Stimulated activated CD4-positive, alpha-beta T cell treated with anti-CD3 and anti-CD28 coated beads, Interleukin-4, amount 100 ng/mL, for 24 hours (primary cell): Measurements from ENCODE around the gene DUSP1.
"Not testable (repeated sequence)": the region's sequence is repeated elsewhere in the genome, so short reads cannot be mapped to it uniquely, and the experiment has no call there.

Experiments used
- DNase-seq: peaks from one replicate; pipeline ENCODE4 v3.0.0-alpha.2; 2020

The DUSP1 gene, protein sequence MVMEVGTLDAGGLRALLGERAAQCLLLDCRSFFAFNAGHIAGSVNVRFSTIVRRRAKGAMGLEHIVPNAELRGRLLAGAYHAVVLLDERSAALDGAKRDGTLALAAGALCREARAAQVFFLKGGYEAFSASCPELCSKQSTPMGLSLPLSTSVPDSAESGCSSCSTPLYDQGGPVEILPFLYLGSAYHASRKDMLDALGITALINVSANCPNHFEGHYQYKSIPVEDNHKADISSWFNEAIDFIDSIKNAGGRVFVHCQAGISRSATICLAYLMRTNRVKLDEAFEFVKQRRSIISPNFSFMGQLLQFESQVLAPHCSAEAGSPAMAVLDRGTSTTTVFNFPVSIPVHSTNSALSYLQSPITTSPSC

DNA sequence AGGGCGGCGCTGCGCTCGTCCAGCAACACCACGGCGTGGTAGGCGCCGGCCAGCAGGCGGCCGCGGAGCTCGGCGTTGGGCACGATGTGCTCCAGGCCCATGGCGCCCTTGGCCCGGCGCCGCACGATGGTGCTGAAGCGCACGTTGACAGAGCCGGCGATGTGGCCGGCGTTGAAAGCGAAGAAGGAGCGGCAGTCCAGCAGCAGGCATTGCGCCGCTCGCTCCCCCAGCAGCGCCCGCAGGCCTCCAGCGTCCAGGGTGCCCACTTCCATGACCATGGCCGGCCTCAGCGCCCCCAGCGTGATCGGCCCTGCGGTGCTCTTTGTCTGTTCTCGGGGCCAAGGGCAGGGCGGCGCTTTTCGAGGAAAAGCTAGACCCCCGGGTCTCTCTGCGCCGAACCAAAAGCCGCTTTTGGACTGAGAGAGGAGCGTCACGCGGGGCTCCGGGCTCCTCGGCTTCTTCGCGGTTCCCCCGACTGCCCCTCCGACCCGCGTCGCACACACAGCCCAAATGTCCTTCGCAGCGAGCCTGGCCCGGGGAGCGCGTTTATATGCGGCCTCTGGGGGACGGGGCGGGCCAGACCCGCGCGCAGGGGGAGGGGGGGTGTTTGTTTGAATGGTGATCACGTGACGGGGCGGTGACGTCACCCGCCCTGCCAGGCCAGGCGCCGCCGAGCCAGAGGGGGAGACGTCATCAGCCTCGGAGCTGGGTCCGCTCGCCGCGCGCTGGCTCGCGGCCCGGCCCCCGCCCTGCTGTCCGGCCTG lies at the start of gene DUSP1:
Gene DUSP1, minus strand, starts transcription at position 521 of the 764 bp plus-strand sequence. Its CDS starts 243 bp downstream, at position 278.
- peak; percentile 96 for DNase-seq

DNA sequence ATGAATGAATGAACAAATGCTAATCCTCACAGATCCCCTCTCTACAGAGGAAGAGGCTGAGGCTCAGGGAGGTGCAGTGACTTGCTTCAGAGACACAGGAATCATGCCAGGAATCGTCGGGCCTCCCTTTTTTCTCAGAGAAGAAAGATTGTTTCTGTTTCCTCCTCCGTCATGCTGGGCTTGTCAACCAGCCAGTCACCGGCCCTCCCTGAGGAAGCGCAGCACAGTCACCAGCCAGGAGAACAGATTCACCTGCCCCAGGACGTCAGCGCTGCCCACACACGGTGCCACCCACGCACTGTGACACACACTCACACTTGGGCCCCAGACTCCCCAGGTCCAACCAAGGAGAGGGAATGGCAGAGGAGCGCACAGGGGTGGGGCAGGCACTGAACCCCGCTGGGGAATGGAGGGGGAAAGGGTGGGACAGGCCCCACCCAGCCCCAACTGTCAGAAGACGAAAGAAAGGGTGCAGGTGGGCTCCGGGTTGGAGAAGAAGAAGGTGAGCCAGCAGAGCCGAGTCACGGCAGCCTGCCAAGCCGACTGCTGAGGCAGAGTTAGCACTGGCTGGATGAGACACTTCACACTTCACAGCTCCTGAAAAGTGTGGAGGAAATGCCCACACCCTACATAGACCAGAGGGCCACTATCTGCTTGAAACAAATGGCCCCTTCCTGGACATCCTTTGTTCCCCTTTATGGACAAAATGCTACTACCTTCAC lies 49.2 kb upstream of the DUSP1 start:
- peak; percentile 34 for DNase-seq

DNA sequence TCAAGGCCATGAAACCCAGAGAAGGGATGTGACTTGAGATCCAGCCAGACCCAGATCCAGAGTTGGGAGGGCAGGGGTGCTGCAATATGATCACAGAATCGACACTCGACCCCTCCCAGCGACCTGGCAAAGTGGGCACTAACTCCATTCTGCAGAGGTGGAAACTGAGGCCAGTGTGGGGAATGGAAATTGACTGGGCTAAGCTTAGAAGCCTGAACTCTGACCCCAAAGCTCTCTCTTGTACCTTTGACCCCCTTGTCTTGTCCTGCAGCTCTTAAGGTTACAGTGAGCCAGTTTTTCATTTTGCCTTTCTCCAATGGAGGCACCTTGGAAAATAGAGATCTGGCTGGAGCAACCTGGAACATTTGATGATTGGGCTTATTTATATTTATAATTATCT lies 48.6 kb upstream of the DUSP1 start:
- no peak for DNase-seq

DNA sequence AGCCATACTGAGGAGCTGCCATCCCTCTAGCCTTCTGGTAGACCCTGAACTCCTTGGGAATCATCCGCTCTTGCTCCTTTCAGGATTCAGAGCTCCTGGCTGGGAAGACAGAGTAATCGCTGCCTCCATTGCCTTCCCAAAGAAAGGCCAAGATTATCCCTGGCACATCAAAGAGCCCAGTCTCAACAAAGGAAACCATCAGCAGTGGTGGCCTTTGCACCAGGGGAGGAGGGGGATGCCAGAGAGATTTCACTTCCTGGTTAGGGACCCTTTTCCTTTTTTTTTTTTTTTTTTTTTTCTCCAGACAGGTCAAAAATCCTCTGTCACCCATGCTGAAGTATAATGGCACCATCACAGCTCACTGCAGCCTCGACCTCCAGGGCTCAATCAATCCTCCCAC lies 47.1 kb upstream of the DUSP1 start:
- no peak for DNase-seq

DNA sequence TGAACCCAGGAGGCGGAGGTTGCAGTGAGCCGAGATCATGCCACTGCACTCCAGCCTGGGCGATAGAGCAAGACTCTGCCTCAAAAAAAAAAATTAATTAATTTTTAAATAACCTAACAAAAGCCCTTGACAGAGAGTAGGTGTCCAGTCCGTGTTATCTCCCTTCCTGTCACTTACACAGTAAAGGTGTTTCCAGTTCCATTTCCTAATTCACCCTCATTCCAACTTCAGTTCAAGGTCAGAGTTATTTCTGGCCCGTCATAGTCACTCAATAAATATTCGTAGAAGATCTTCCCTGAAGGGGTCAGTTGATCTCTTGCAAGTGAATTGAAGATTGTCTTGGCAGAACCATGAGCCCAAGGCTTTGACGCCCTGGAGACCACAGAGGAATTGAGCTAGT lies 46.7 kb upstream of the DUSP1 start:
- no peak for DNase-seq

DNA sequence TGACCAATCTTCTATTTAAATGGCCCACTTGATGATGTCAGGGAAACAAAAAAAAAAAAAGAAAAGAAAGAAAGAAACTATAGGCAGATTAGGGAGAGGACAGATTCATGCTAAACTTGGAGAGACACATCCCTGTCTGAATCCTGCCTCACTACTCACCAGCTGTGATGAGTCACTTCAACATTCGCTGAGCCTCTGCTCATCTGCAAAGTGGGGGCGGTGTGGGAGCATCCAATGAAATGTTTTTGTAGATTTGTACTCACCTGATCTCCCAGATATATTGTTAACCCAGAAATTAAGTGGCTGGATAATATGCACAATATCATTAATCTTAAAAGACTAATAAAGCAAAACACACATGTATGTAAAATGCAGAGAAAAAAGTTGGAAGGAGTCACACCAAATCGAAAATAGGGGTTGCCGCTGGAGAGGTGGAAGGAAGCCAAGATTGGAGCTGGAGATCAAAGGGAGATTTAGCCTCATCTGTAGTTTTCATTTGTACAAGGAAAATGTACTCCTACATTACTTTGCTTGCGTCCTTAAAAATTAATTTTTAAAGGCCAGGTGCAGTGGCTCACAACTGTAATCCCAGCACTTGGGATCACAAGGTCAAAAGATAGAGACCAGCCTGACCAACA lies 46.0 kb upstream of the DUSP1 start:
- no peak for DNase-seq

DNA sequence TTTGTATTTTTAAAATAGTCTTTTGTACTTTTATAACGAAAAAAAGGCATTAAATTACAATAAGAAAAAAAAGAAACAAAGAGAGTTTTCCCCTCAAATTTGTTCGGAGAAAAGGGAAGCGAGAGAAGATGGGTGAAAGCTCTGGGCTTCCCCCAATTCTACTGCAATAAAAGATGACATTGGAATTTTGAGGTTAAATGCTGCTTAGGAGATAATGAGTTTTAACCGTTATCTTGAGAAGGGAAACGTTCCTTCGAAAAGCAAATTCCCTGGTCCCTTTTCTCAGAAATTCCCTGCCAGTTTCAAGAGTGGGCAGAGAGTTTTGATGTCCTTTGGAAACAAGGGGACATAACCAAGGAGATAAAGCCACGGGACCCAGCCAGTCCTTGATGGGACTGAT lies 44.6 kb upstream of the DUSP1 start:
- DNase-seq, result no peak

DNA sequence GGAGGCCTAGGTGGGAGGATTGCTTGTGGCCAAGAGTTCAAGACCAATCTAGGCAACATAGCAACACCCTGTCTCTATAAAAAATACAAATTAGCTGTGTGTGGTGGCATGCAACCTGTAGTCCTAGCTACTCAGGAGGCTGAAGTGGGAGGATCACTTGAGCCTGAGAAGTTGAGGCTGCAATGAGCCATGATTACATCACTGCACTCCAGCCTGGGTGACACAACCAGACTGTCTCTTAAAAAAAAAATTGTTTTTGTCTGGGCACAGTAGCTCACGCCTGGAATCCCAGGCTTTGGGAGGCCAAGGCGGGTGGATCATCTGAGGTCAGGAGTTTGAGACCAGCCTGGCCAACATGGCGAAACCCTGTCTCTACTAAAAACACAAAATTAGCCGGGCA lies 40.0 kb upstream of the DUSP1 start:
- DNase-seq, result not testable (repeated sequence)

DNA sequence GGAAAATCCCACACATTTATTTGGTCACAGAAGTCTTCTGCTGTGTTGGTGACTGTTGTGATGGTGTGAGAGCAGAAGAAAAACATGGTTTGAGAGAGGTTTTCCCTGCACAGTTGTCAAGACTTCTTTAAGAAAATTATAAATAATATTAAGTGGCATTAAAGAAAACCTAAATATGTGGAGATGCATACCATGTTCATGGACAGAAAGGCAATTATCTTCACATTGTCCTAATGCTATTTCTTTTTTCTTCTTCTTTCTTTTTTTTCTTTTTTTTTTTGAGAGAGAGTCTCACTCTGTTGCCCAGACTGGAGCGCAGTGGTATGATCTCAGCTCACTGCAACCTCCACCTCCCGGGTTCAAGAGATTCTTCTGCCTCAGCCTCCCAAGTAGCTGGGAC lies 38.8 kb upstream of the DUSP1 start:
- DNase-seq, result no peak

DNA sequence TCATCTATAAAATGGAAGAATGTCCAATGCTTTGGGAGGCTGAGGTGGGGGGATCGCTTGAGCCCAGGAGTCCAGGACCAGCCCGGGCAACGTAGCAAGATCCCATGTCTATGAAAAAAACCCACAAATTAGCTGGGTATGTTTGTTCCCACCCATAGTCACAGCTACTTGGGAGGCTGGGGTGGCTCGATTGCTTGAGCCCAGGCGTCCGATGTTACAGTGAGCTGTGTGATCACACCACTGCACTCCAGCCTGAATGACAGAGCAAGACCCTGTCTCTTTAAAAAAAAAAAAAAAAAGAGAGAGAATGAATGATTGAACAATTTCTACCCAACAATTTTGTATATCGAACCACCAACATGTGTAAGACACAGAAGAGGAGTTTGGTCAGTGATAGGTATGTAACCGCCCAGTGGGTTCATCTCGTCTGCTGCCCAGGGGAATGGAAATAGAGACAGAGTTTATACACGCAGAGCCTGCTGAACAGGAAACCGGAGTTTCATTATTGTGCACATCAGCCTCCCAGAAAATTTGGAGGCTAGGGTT lies 36.8 kb upstream of the DUSP1 start:
- DNase-seq, result no peak

DNA sequence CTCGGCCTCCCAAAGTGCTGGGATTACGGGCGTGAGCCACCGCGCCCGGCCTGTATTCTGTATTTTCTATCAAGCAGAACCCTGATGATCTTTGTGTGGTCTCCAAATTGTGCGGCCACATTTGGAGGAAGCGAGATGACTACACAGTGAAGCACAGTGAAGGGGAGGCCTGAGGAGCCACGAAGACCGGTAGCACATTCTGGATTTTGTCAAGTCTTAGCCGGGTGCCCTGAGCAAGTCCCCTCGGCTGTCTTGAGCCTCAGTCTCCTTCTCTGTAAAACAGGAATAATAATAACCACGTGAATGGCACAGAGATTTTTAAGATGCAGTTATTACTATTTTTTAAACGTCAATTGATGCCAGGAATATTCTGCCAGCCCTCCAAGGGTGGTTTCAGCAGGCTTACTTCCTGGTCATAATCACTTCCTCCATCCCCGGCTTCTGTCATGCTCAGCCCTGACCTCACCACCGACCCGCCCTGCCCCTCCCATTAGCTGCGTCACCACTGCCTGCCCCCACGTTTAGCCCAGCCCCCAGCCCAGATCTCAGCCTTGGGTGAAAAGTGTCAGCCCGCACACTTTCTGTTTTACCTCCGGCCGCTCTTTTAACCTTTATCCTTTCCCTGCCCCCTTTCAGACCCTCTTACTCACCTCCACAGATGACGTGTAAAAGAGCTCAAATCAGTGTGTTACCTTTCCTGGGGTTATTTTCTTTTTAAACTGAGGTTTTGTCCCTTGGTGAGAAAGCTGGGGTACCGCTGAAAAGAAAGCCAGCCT lies 36.1 kb upstream of the DUSP1 start:
- DNase-seq, result peak; percentile 90

DNA sequence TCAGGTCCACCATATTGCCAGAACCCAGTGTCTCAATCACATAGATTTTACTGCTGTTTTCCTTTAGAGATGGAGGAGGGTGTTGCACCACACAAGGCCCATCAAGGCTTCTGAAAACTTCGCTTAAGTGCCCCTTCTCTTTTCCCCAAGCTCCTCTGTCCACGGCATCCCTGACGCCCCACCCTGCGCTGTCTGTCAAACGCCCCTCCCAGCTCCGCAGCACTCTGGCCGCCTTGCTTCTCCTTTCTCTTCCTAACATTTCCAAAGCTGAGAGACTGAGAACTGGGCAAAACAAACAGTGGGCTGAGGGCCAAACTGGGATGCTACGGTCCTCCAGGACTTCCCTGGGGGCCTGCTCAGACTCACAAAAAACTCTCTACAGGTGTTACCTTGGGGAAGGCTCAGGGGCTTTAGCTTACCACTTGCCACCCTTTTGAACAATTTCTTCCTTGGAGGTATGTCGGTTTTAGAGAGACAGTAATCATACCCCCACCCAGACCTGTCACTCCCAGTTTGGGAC lies 34.8 kb upstream of the DUSP1 start:
- no peak for DNase-seq

DNA sequence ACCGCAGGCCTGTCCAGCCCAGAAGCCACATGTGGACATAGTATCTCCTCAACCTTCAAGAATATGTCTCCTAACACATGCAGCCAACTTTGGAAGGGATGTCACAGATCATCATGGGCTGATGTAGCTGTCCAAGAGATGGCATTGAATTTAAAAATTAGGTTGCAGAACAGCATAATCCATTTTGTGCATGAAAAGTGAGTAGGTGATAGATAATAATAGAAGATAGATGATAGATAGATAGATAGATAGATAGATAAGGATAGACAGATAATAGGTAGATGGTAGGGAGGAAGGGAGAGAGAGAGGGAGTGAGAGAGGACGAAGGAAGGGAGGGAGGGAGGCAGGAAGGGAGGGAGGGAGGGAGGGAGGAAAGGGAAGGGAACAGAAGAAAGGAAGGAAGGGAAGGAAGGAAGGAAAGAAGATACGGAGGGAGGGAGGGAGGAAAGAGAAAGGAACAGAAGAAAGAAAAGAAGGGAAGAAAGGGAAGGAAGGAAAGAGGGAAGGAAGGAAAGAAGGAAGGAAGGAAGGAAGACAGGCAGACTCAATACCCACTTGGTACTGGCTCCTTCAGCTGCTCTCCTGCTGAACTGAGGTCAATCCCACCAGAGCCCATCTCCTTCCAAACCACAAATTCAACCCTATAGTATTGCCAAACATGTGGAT lies 34.2 kb upstream of the DUSP1 start:
- DNase-seq, result no peak

DNA sequence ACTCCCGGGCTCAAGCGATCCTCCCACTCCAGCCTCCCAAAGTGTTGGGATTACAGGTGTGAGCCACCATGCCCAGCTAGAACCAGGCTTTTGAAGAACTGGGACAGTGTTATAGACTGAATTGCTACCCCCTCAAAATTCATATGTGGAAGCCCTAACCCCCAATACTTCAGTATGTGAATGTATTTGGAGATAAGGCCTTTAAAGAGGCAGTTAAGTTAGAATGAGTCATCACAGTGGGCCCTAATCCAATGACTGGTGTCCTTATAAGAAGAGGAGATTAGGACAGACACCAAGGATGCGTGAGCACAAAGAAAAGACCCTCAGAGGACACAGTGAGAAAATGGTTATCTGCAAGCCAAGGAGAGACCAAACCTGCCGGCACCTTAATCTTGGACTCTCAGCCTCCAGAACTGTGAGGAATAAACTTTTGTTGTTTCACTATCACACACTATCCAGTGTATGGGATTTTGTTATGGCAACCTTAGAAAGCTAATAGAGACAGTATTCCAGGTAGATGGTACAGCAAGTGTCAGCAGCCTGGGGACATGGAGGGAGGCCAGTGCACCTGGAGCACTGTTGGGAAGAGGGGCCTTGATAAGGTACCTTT lies 31.7 kb upstream of the DUSP1 start:
- no peak for DNase-seq

DNA sequence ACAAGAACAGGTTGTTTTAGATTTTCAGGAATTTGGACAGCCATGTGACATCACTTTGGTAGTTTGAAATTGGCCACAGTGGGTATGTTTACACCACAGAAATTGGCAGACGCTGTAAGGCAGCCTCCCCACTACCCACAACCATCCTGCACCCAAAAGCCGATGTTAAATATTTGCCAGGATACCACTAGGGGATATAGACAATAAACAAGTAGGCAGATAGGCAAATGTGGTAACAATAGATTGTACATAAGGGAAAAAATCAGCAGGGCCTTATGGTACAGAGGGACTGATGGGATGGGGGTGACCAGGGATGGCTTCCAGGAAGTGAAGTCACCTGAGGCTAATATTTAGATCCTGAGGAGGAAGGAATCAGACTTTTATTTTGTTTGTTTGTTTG lies 31.1 kb upstream of the DUSP1 start:
- no peak for DNase-seq

DNA sequence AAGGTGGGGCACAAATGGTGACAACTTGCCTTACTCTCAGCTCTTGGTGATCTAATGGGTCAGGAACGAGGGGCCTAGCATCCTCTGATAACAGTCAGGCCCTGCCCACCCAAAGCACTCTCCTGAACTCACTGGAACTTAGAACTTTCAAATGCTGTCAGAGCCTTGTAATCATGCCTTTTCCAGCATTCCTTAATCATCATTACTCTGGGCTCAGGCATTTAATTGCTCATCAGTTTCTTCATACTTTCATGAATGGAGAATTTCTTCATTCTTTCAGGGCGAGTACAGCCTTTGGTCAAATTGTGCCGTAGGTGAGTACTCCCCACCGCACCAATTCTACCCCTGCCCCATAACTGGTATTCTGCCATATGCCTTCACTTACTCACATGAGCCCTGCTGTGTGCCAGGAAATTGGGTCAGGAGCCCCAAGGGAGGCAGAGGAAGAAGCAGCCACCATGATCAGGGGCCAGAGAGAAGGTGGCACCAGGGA lies 30.2 kb upstream of the DUSP1 start:
- DNase-seq, result no peak

DNA sequence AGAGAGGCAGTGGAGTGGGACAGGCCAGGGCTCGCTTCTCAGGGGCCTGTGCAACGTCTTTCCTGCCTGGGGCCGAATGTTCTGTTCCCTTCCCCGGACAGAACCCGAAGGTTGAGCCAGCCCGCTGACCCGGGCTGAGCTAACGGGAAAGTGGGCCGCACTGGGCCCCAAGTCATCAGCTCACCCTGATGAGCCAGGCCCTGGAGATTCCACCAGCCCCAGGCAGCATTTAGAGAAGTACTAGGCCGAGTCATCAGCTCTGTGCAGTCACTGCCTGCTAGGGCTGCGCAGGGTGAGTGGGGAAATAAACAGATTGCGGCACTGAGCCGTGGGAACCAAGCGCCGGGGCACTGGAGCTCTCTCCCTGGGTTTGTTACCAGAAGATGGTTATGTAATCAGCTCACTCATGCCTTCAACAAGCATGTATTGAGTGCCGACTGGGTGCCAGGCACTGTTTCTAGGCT lies 29.1 kb upstream of the DUSP1 start:
- no peak for DNase-seq

DNA sequence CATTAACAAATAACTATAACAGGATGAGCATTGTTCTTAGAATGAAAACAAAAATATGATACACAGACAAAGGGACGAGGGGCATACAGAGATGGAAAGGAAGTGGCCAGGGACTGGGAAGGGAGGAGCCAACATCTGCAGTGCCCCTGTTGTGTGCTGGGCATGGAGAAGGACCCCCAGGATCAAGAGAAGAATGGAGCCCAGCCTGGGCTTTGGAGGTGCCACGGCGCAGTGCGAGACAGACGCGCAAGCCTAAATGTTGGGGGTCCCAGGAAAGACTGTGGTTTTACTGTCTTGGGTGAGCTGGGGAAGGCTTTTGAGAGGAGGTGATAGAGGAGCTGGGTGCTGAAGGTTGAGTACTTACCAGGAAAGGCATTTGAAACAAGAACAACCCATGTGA lies 28.4 kb upstream of the DUSP1 start:
- DNase-seq, result no peak

DNA sequence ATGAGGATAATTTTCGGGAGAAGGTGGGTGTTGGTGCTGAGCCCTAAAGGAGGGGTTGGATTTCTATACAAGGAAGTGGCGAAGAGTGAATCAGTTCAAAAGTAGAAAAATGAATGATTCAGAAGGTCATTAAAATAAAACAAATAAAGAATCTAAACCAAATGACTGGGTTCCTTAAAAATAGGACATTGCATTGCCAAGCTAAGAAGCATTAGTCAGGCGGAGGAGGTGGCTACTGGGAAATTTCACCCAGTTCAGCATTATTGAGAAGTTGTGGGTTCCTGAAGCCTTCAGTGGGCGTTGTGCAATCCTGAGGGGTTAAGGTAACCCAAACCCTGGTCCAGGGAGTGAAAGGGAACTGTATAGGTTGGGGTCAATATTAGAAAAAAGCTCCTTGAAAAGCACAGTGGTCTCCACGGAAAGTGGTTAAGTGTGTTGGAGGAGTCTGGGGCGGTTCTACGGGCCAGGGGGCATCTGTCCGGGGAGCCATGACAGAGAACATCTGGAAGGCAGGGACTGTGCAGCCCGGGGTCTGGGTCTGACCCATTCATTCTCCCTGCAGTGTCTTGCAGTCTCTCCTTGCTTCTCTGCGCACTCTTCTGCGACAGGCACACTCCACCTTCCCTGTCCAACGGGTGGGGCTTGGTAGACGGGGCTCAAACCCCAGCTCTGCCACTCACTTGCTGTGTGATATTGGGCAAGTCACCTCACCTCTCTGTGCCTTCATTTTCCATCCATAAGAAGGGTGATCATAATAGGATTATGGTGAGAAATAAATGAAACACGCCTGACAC lies 27.6 kb upstream of the DUSP1 start:
- no peak for DNase-seq

DNA sequence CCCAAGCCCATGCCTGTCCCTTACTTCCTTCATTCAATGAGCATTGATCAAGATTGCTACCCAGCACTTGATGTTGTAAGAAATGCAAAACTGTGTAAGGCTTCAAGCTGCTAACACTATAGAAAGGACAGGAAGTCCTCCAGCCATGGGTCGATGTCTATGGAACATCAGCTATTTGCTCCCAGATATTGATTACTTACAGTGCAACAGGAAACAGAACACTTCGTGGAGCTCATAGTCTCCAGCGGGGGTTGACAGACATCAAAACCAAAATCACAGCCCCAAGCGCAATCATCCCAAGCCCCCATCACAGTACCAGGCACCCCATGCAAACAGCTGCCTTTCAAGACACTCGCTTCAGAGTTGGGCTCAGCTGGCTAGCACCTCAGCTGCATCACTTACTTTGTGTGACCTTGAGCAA lies 26.8 kb upstream of the DUSP1 start:
- no peak for DNase-seq
